Measurements from ENCODE around the gene TTC19. TPM values are rescaled to one million over a fixed set of nuclear protein-coding genes. Genes with fewer than 3 reads are reported as not detected.

Gene TTC19
- total RNA-seq, 1 donor from 2014 or later = 22.9 TPM

- Mint-ChIP-seq H3K9me3 (ENCODE audit: low read depth) (no peaks in the 10 kb centered on the region), H3K27ac (ENCODE audit: unreplicated experiment) (no peak overlapping the region), H3K4me3 (ENCODE audit: unreplicated experiment) (no peak overlapping the region), H3K27me3 (ENCODE audit: low read depth) (no peaks in the 10 kb centered on the region), H3K4me1 (ENCODE audit: low read depth) (peaks cover 37% of the 10 kb centered on the region), H3K36me3 (ENCODE audit: low read depth) (peaks cover 4% of the 10 kb centered on the region)
- no peak for TF ChIP-seq CTCF (IDR thresholded peaks at IDR 0.05)
- no peak for DNase-seq (ENCODE audit: low spot score)
Measured at GRCh38 chr17:15967706-15968399, 31.8 kb upstream of the TTC19 start.

- Mint-ChIP-seq H3K27ac (ENCODE audit: unreplicated experiment) (no peak overlapping the region), H3K27me3 (ENCODE audit: low read depth) (no peaks in the 10 kb centered on the region), H3K36me3 (ENCODE audit: low read depth) (peaks cover 6% of the 10 kb centered on the region), H3K9me3 (ENCODE audit: low read depth) (no peaks in the 10 kb centered on the region), H3K4me3 (ENCODE audit: unreplicated experiment) (no peak overlapping the region), H3K4me1 (ENCODE audit: low read depth) (peaks cover 34% of the 10 kb centered on the region)
- no peak for DNase-seq (ENCODE audit: low spot score)
- no peak for TF ChIP-seq CTCF (IDR thresholded peaks at IDR 0.05)
Measured at GRCh38 chr17:15969463-15969862, 30.2 kb upstream of the TTC19 start.

GRCh38 chr17:15970500-15970899 lies 29.1 kb upstream of the TTC19 start:
- no peak overlapping the region for H3K4me3 Mint-ChIP-seq (ENCODE audit: unreplicated experiment)
- H3K4me1 Mint-ChIP-seq (ENCODE audit: low read depth) = peaks cover 29% of the 10 kb centered on the region
- H3K27me3 Mint-ChIP-seq (ENCODE audit: low read depth) = no peaks in the 10 kb centered on the region
- DNase-seq (ENCODE audit: low spot score) = no peak
- H3K36me3 Mint-ChIP-seq (ENCODE audit: low read depth) = peaks cover 8% of the 10 kb centered on the region
- TF ChIP-seq CTCF (IDR thresholded peaks at IDR 0.05) = no peak
- no peaks in the 10 kb centered on the region for H3K9me3 Mint-ChIP-seq (ENCODE audit: low read depth)
- no peak overlapping the region for H3K27ac Mint-ChIP-seq (ENCODE audit: unreplicated experiment)

- Mint-ChIP-seq H3K9me3 (ENCODE audit: low read depth) (no peaks in the 10 kb centered on the region), H3K27me3 (ENCODE audit: low read depth) (no peaks in the 10 kb centered on the region), H3K36me3 (ENCODE audit: low read depth) (peaks cover 8% of the 10 kb centered on the region), H3K4me3 (ENCODE audit: unreplicated experiment) (no peak overlapping the region), H3K27ac (ENCODE audit: unreplicated experiment) (no peak overlapping the region), H3K4me1 (ENCODE audit: low read depth) (peaks cover 23% of the 10 kb centered on the region)
- DNase-seq (ENCODE audit: low spot score) = no peak
- TF ChIP-seq CTCF (IDR thresholded peaks at IDR 0.05) = no peak
Measured at GRCh38 chr17:15971098-15971678, 28.4 kb upstream of the TTC19 start.

- DNase-seq (ENCODE audit: low spot score) = no peak
- no peaks in the 10 kb centered on the region for H3K9me3 Mint-ChIP-seq (ENCODE audit: low read depth)
- no peaks in the 10 kb centered on the region for H3K27me3 Mint-ChIP-seq (ENCODE audit: low read depth)
- TF ChIP-seq CTCF (IDR thresholded peaks at IDR 0.05) = no peak
- H3K4me1 Mint-ChIP-seq (ENCODE audit: low read depth) = peaks cover 16% of the 10 kb centered on the region
- no peak overlapping the region for H3K4me3 Mint-ChIP-seq (ENCODE audit: unreplicated experiment)
- H3K36me3 Mint-ChIP-seq (ENCODE audit: low read depth) = peaks cover 10% of the 10 kb centered on the region
- H3K27ac Mint-ChIP-seq (ENCODE audit: unreplicated experiment) = no peak overlapping the region
Measured at GRCh38 chr17:15971882-15972281, 27.7 kb upstream of the TTC19 start.
